HG02610 (cell line): ENCODE measurements around the gene ANHX.
"Not testable (repeated sequence)": the region's sequence is repeated elsewhere in the genome, so short reads cannot be mapped to it uniquely, and the experiment has no call there.

Experiments used
- ATAC-seq: cut with Tn5 transposase; IDR thresholded peaks from one replicate; pipeline ENCODE4 v1.9.1; 2021; ENCODE audit warnings: mild to moderate bottlenecking, moderate library complexity; ENCODE audit not compliant: unreplicated experiment

The ANHX gene

DNA sequence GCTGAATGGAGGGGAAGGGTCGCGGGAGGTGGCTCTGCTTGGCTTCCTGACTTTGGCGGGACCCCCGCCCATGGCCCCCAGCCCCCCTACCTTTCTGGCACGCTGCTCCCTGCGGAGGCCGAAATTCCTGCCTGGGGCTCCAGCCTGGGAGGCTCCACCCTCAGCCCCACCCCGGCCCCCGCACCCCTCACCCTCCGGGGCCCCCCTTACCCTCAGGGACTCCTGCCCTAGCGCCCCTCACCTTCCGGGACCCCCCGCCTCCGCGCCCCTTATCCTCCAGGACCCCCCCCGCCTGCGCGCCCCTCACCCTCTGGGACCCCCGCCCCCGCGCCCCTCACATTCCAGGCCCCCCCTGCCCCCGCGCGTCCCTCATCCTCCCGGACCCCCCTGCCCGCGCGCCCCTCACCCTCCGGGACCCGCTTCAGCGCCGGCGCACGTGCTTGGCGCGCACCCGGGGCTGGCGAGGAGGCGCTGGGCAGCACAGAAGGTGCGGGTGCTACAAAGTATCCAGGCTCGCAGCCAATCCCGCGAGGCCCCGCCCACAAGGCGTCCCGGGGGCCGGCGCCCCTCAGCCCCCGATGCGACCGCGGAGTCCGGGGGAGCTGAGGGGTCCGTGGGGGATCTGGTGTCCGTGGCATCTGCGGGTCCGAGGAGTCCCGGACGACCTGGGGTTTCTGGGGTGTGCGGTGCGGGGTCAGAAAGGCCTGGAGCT, at the start of gene ANHX:
Gene ANHX, minus strand, starts transcription at position 477 of the 712 bp plus-strand sequence. CDS start 1,521 bp downstream, outside the sequence.
- no peak for ATAC-seq

DNA sequence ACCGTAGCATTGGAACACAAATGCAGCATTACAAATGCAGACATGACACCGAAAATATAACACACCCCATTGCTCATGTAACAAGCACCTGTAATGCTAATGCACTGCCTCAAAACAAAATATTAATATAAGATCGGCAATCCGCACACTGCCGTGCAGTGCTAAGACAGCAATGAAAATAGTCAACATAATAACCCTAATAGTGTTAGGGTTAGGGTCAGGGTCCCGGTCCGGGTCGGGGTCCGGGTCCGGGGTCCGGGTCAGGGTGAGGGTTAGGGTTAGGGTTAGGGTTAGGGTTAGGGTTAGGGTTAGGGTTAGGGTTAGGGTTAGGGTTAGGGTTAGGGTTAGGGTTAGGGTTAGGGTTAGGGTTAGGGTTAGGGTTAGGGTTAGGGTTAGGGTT, 29.0 kb upstream of the ANHX start:
- ATAC-seq, result not testable (repeated sequence)

DNA sequence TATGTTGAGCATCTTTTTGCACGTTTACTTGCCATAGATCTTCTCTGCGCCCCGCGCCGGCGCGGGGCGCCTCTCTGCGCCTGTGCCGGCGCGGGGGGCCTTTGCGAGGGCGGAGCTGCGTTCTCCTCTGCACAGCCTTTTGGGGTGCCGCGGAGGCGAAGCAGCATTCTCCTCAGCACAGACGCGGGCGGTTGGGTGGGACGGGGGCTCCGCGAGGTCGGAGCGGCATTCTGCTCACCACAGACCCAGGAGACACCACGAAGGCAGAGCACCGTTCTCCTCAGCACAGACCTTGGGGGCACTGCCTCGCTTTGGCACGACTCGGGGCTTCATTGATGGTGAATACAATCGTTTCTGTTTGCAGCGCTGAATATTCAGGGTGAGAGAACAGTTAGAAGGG, 28.5 kb upstream of the ANHX start:
- no peak for ATAC-seq

DNA sequence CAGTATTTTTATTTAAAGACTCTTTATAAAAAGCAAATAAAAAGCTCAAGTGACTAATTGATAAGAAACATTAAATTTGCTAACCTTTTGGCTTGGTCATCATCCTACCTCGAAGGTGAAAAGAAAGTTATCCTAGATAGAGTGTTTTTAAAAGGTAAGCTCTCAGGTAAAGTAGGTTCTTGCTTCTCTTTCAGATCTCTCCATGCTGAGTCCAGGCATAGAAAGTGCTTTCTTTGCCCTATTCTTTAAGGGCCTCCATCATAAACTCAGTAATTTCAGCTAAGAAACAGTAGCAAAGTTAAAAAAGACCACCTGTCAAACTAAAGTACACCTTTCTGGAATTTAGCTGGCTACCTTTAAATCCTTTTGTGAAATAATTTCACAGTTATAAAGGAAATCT, 20.6 kb upstream of the ANHX start:
- no peak for ATAC-seq

DNA sequence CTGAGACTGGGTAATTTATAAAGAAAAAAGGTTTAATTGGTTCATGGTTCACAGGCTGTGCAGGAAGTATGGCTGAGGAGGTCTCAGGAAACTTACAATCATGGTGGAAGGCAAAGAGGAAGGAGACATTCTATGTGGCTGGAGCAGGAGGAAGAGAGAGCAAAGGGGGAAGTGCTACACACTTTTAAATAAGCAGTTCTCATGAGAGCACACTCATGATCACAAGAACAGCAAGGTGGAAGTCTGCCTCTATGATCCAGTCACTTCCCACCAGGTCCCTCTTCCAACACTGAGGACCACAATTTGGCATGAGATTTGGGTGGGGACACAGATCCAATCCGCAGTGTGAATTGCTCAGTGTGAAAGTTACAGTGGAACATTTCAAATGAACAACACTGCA, 20.2 kb upstream of the ANHX start:
- not testable (repeated sequence) for ATAC-seq

DNA sequence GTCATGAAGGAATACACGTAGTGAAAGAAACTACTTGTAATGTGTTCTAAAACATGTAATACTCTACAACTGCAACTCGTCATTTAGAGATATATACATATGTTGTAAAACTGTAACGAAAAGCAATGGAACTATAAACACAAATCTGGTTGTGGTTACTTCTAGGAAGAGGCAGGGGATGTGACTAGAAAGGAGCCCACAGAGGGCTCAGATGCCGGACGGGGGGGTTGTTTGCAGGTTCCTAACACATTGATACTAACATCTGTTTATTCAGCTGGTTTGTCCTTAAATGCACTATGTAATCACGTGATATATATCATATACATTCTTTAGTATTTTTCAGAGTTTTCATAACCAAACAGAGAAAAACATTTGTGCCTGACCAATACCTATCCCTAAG, 16.1 kb upstream of the ANHX start:
- no peak for ATAC-seq

DNA sequence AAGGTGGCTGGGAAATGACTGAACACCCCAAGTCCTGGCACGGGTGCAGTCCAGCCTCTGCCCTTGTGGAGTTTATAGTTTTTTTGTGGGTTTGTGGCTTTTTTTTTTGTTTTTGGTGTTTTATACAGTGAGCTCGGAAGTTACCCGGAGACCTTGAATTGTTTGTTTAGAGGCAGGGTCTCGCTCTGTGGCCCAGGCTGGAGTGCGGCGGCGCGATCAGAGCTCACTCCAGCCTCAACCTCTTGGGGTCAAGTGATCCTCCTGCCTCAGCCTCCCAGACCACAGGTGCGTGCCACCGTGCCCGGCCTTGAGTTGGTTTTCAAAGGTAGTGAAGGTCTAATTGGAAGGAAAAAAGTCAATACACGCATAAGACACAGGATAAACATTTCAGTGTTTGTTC, 879 bp upstream of the ANHX start:
- no peak for ATAC-seq

DNA sequence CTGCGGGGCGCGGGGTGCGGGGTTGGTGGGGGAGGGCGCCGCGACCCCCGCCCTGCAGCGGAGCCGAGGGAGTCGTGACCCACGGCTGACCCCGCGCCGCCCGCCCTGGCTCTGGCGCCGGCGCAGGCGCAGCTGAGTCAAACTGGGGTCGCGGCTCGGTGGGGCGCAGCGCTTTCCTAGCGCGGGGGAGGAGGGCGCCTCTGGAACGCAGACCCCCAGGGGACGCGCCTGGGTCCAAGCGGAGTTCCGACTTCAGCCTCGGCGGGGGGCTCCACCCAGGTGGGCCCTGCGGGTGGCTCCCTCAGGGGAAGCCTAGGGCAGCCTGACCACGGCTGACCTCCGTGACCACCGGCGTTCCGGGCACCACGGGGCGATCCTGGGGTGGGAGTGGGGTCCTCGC, 467 bp upstream of the ANHX start:
- ATAC-seq, result no peak

DNA sequence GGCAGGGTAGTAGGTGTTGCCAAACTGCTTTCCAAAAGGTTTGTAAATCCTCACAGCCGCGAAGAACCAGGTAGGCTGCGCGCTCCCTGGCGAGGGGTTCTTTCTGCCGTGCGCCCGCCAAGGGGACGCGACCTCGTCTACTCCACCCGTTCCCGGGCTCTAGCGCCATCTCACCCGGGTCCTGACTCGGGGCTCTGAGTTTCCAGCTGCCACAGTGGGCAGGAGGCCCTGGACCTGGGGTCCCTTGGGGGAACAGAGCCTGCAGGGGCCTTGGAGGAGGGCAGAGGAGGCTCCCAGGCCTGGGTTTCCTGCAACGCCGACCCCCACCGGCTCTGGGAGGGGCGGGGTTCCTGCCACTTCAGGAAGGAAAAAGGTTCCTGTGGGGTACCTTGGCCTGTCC, 706 bp downstream of the ANHX start:
- ATAC-seq, result no peak

DNA sequence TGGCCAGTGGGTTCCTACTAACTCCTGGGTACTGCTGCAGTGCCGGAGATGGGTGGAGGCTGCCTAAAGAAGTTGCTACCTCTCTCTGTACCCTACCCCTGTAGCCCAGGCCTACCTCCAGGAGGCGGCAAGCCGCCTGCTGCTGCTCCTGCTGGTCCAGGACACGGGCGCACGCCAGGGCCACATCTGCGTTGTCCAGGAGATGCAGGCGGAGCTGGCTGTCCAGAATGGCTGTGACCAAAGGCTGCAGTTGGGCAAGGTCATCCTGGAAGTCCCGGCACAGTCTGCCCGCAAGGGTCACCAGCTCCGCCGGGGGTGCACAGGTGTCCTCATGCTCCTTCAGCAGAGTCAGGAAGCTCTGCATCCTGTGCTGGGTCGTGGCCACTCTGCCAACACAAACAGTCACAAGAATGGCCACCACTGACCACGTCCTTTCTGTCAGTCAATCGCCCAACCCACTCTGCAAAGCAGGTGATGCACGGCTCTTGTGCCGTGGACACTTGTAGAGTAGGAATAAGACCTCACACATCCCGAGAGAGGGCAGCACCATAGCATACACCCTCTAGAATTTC, 1.6 kb downstream of the ANHX start:
- ATAC-seq, result no peak

DNA sequence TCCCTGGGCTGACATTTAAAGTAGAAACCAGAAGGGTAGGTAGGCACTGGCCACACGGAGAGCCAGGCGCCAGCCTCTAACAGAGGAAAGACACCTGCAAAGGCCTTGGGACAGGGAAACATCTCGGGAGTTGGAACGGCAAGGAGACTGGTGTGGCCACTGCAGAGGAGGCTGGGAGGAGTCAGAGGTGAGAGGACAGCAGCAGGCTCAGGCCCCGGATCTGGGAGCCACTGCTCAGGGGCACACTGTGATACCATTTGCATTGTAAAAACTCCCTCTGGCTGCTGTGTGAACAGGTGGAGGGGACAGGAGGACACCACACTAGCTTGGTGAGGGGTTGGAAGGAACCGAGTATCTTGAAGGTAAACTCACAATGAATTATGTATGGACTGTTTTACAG, 2.7 kb downstream of the ANHX start:
- ATAC-seq, result no peak

DNA sequence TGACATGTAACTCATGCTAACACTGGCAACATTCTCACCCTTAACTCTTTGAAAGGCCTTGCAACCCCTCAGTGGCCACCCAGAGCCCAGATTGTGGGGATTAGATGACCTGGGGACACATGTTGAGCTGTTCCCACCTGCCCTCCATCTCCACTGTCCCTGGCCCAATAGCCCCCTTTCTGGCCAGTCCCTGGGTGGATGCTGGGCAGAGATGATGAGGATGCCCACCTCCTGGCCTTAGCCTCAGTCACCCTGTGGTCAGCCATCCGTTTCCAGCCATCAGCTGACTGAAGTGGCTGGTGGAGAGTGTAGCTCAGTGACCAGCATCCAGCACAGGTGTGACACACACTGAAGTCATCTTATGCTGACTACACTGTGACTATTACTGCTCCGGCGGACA, 4.7 kb downstream of the ANHX start:
- ATAC-seq, result no peak

DNA sequence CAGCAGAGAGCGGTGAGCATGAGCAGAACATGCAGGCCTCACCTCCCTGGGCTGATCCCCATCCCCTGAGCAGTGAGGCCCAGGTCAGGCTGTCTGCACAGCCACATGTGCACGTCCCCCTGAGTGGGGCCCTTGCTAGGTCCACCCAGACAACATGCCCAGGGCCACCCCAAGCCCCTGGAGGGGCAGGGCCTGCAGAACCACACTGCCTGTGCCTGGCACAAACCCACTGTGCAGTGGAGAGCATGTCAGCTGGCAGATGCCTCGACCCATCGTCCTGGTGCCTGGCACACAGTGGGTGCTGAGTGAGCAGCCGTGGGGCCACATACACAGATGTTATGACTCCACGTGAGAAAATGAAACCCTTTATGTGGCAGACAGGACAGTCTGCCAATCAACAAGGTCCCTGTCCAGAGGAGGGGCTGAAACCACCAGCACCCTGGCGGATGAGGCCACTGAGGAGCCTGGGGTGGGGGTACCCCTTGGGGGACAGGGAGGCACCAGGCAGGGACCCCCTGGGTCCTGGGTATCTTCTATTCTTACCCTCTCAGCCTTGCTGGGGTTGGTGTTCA, 8.3 kb downstream of the ANHX start:
- ATAC-seq, result no peak

DNA sequence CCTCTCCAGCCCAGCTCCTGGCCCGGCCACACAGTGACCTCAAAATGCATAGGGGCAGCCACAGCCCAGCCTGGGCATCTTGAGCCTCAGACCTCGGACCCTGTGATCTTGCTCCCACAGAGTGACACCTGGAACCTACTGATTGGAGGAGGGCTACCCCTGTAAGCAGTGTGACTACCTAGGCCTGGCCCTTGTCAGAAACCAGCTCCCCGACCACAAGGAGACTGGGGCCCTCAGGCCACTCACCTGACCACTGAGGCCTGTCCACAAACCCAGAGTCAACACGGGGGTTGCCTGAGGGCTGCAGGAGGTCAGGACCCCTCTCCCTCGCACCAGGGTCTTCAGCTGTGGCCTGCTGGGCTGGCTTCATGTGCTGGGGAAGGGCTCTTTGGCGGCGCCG, 9.0 kb downstream of the ANHX start:
- no peak for ATAC-seq

DNA sequence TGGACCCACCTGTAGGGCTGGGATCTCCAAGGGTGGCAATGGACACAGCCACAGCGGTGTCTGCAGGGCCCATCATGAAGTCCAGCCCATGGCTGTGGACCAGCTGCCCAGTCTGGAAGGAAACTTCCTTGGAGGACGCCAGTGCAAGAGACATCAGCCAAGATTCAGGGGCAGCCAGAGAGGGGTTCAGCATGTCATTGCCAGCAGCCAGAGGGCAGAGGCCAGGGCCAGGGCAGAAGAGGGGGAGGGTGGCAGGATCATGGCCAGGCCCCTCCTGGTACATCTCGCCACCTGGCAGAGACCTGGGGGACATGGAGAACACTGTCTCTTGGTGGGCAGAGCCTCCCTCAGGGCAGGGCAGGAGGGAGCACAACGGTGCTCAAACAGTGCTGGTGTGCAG, 10.2 kb downstream of the ANHX start:
- ATAC-seq, result no peak

DNA sequence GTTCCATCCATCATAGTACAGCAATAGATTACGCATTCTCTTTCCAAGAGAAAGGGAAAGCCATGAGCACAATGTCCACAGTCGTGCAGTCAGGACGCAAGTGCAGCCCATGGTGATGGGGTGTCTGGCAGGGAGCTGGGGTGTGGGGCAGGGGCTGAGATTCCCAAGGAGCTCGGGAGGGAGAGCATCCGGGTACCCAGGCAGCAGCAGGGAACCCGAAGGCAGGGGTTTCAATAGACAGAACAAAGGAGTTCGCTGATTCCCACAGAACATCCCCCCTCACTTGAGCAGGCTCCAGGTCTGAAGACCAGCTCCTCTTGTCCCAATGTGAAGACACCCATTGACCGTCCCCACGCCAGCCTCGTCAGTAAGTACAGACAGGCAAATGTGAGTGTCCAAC, 13.5 kb downstream of the ANHX start:
- no peak for ATAC-seq

DNA sequence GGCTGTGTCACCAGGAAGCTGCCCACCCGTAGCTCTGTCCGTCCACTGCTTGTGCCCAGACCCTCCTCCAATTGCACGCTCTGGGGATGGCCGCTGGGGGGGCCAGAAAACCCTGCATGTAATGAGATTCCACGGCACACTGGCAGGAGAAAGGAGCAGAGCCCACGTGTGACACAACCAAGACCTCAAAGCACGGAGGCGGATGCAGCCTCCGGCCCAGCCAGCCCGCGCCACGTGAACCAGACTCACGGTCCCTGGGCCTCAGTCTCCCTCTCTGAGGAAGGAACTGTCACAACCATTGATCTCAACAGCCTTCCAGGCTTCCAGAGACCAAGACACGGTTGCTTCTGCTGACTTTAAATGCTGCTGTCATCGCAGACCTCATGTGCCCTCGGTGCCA, 14.4 kb downstream of the ANHX start:
- ATAC-seq, result no peak

DNA sequence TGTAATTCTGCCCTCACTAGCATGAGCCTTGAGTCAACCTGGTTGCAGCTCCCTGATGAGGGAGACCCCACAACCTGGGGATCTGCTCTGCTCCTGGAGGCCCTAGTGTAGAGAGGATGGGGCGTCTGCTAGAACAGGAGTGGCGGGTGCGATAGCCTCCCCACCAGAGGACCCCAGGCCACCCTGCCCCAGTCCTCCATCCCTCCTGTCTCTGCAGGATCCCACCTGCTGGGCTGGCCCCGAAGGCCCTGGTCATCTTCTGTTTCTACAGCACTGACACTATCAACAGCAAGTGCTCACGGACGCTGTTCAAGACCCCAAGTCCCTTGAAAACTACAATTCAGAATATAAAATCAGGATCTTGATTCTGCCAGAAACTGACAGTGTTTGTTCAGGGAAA, 15.2 kb downstream of the ANHX start:
- no peak for ATAC-seq

DNA sequence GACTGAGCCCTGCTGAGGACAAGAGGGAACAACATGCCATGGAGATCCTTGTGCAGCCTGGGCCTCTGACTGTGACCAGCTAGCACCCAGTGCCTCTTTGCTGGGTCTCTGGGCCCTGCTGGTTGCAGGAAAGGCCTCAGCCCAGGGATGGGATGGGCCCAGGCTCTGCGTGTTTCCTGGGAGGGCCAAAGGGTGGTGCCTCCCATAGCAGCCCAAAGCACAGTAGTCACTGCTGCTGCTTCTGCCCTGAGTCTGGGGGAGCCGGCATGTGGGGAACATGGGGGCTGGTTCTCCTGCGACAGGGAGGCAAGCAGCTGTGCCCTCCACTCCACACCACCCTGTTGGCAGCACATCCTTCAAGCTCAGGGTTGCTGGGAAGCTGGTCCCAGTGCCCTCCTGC, 18.5 kb downstream of the ANHX start:
- no peak for ATAC-seq

DNA sequence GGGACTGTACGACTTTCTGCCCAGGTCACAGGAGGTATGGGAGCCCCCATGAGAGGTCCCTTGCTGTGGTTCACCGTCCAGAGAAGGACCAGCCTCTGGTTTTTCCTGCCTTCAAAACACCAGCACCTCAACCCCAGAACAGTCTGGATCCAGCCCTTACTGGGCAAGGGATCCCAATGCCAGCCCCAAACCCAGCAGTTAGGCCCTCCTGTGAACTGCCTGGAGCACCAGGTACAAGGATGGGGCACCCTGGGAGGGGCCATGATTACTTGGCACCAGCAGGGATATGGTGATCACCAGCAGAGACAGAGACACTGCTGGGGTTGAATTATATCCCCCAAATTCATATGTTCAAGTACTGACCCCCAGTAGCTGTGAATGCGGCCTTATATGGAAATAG, 20.0 kb downstream of the ANHX start:
- no peak for ATAC-seq

DNA sequence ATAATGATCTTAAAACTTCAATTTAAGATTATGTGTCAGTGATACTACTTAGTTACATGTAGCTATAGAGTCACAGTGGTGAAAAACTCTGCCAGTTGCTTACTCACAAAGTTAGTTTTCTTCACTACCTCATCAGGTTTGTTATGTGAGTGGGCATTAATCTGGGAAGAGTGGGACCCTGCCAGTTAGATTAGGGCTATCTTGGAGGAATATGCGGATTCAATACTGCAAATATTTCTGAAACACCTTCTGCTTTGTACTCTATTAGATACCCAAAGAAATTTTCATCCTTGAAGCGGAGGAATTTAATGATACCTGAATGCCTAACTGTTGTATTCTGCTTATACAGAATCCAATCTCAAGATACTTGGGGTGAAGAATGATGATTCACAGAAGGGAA, 29.3 kb downstream of the ANHX start:
- ATAC-seq, result no peak

DNA sequence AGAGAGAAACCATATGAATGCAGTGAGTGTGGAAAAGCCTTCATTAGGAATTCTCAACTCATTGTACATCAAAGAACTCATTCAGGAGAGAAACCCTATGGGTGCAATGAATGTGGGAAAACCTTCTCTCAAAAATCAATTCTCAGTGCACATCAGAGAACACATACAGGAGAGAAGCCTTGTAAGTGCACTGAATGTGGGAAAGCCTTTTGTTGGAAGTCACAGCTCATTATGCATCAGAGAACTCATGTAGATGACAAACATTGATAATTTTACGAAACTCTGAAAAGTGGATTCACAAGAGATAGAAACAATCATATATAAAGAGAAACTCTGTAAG, 31.4 kb downstream of the ANHX start:
- no peak for ATAC-seq
